Measurements from ENCODE around the gene FGGY.

- TF ChIP-seq ZNF274 (IDR thresholded peaks at IDR 0.05; ENCODE audit: low read depth, low read length), result no peak
- no peak for TF ChIP-seq YY1 (IDR thresholded peaks at IDR 0.05; ENCODE audit: insufficient read depth, insufficient read length)
These were observed 273.6 kb downstream of the FGGY start for GRCh38 chr1:59570524-59570923.

All from NT2/D1 (cell line).